Thymus (tissue), 11 donors: Measurements from ENCODE around the gene DRAM1. TPM values are rescaled to one million over a fixed set of nuclear protein-coding genes. Genes with fewer than 3 reads are reported as not detected.
"Not testable (repeated sequence)": the region's sequence is repeated elsewhere in the genome, so short reads cannot be mapped to it uniquely, and the experiment has no call there.

Source experiments
- DNase-seq, 9 donors: peaks; one replicate each; pipeline ENCODE4 v3.0.0-alpha.2; 2013; ENCODE audit warnings: low spot score in 9 of 9, low read depth in 6 of 9, missing footprints in 1 of 9
- H3K27ac ChIP-seq, 2 donors: one replicate each; pipeline ENCODE4 v1.5.1; 2013; ENCODE audit warnings: control low read depth in 1 of 2, low read depth in 1 of 2, low read length in 1 of 2, mild to moderate bottlenecking in 1 of 2, moderate library complexity in 1 of 2
- H3K27me3 ChIP-seq, 2 donors: one replicate each; pipeline ENCODE4 v1.5.1; 2013; ENCODE audit warnings: low read length in 1 of 2; ENCODE audit not compliant: control insufficient read depth in 2 of 2, insufficient read depth in 1 of 2
- H3K36me3 ChIP-seq, 2 donors: one replicate each; pipeline ENCODE4 v1.5.1; 2013; ENCODE audit warnings: low read length in 1 of 2, mild to moderate bottlenecking in 1 of 2, moderate library complexity in 1 of 2; ENCODE audit not compliant: control insufficient read depth in 2 of 2, insufficient read depth in 2 of 2
- H3K4me1 ChIP-seq, 2 donors: one replicate each; pipeline ENCODE4 v1.5.1; 2013; ENCODE audit warnings: low read length in 2 of 2; ENCODE audit not compliant: control insufficient read depth in 2 of 2, insufficient read depth in 2 of 2
- H3K4me3 ChIP-seq, 2 donors: one replicate each; pipeline ENCODE4 v1.5.1; 2013; ENCODE audit warnings: low read length in 2 of 2, control low read depth in 1 of 2, mild to moderate bottlenecking in 1 of 2
- H3K9me3 ChIP-seq, 2 donors: one replicate each; pipeline ENCODE4 v1.5.1; 2013; ENCODE audit warnings: low read length in 1 of 2, mild to moderate bottlenecking in 1 of 2; ENCODE audit not compliant: control insufficient read depth in 2 of 2, insufficient read depth in 1 of 2
- WGBS: extraction: QIAGEN DNeasy Blood & Tissue Kit; methylation state at CpG from one replicate; pipeline ENCODE4 v1.1.7; 2013; 5-methylcytosine and 5-hydroxymethylcytosine counted together
- polyA plus RNA-seq: library from polyadenylated mRNA; stranded (reverse); fragments of 200-250 nt; gene quantifications from one replicate; pipeline ENCODE4 v1.2.3, GENCODE V29; 2013
- total RNA-seq: library from RNA; stranded (reverse); fragments of 120-200 nt; gene quantifications from one replicate; pipeline ENCODE4 v1.2.4, GENCODE V29; 2013
- donor health status: healthy.

Gene DRAM1
- total and polyA plus RNA-seq, 2 donors, result 8.2 to 18.5 TPM

- WGBS, result 96% methylated on average over 5 of the region's 5 CpGs
- not testable (repeated sequence) for H3K9me3 ChIP-seq, DNase-seq, H3K36me3 ChIP-seq, H3K27ac ChIP-seq, H3K4me3 ChIP-seq, H3K27me3 ChIP-seq
- peaks cover 0 to 18% of the 10 kb centered on the region in 2 donors for H3K4me1 ChIP-seq
Observed at GRCh38 chr12:101856614-101857013, 20.8 kb upstream of the DRAM1 start.

GRCh38 chr12:101857043-101857558 lies 20.3 kb upstream of the DRAM1 start:
- Histone ChIP-seq H3K27me3 (no peaks in the 10 kb centered on the region), H3K4me1 (peaks cover 0 to 18% of the 10 kb centered on the region in 2 donors), H3K36me3 (no peaks in the 10 kb centered on the region), H3K4me3 (no peak overlapping the region), H3K27ac (no peak overlapping the region), H3K9me3 (no peaks in the 10 kb centered on the region)
- DNase-seq, result no peak
- 100% methylated on average over 1 of the region's 1 CpG for WGBS

GRCh38 chr12:101858361-101858760 lies 19.0 kb upstream of the DRAM1 start:
- 97% methylated on average over 3 of the region's 3 CpGs for WGBS
- no peaks in the 10 kb centered on the region for H3K9me3 ChIP-seq
- no peaks in the 10 kb centered on the region for H3K27me3 ChIP-seq
- no peak for DNase-seq
- H3K27ac ChIP-seq, result no peak overlapping the region
- no peaks in the 10 kb centered on the region for H3K36me3 ChIP-seq
- peaks cover 0 to 18% of the 10 kb centered on the region in 2 donors for H3K4me1 ChIP-seq
- H3K4me3 ChIP-seq, result no peak overlapping the region

GRCh38 chr12:101859664-101860607 lies 17.4 kb upstream of the DRAM1 start:
- Histone ChIP-seq H3K4me3 (no peak overlapping the region), H3K9me3 (no peaks in the 10 kb centered on the region), H3K27me3 (no peaks in the 10 kb centered on the region), H3K27ac (peak overlapping the region in 1 of 2 donors; percentile 58), H3K36me3 (no peaks in the 10 kb centered on the region), H3K4me1 (peaks cover 0 to 14% of the 10 kb centered on the region in 2 donors)
- DNase-seq, result peak in 1 of 9 donors; percentile 10

- H3K9me3 ChIP-seq, DNase-seq, H3K4me3 ChIP-seq, H3K36me3 ChIP-seq, H3K27me3 ChIP-seq, H3K27ac ChIP-seq: not testable (repeated sequence)
- H3K4me1 ChIP-seq, result peaks cover 0 to 11% of the 10 kb centered on the region in 2 donors
- WGBS, result 97% methylated on average over 2 of the region's 2 CpGs
Observed at GRCh38 chr12:101861688-101862087, 15.7 kb upstream of the DRAM1 start.

- no peak overlapping the region for H3K4me3 ChIP-seq
Observed at GRCh38 chr12:101862245-101862644, 15.1 kb upstream of the DRAM1 start.

GRCh38 chr12:101863981-101864380 lies 13.4 kb upstream of the DRAM1 start:
- Histone ChIP-seq H3K4me1 (peaks cover 0 to 7% of the 10 kb centered on the region in 2 donors), H3K9me3 (no peaks in the 10 kb centered on the region), H3K27ac (no peak overlapping the region), H3K36me3 (no peaks in the 10 kb centered on the region), H3K27me3 (no peaks in the 10 kb centered on the region), H3K4me3 (no peak overlapping the region)
- no peak for DNase-seq

More at GRCh38 chr12:101862245-101862644, 15.1 kb upstream of the DRAM1 start:
- Histone ChIP-seq H3K27ac (no peak overlapping the region), H3K9me3 (no peaks in the 10 kb centered on the region), H3K27me3 (no peaks in the 10 kb centered on the region), H3K4me1 (peaks cover 0 to 11% of the 10 kb centered on the region in 2 donors), H3K36me3 (no peaks in the 10 kb centered on the region)
- WGBS, result 98% methylated on average over 2 of the region's 2 CpGs
- DNase-seq, result no peak

- 93% methylated on average over 13 of the region's 13 CpGs for WGBS
- DNase-seq, result no peak
- no peaks in the 10 kb centered on the region for H3K36me3 ChIP-seq
- H3K27me3 ChIP-seq, result no peaks in the 10 kb centered on the region
- H3K9me3 ChIP-seq, result no peaks in the 10 kb centered on the region
- H3K27ac ChIP-seq, result no peak overlapping the region
- no peaks in the 10 kb centered on the region for H3K4me1 ChIP-seq
- H3K4me3 ChIP-seq, result no peak overlapping the region
Observed at GRCh38 chr12:101866615-101867373, 10.6 kb upstream of the DRAM1 start.

- not testable (repeated sequence) for H3K4me3 ChIP-seq, H3K36me3 ChIP-seq, H3K27ac ChIP-seq, H3K27me3 ChIP-seq, H3K4me1 ChIP-seq, DNase-seq, H3K9me3 ChIP-seq
- whole genome bisulfite sequencing, result 97% methylated on average over 3 of the region's 3 CpGs
Observed at GRCh38 chr12:101867619-101868018, 9.8 kb upstream of the DRAM1 start.
